Endodermal cell (in vitro differentiated cells): ENCODE measurements around the gene NRAP. TPM values are rescaled to one million over a fixed set of nuclear protein-coding genes. Genes with fewer than 3 reads are reported as not detected.

Experiments
- DNase-seq: peaks from one replicate; pipeline ENCODE4 v3.0.0-alpha.2; 2017
- H3K27ac ChIP-seq: 2 replicates; pipeline ENCODE4 v1.5.1; 2013; ENCODE audit warnings: mild to moderate bottlenecking, low read depth, low read length, moderate library complexity
- H3K27me3 ChIP-seq: 2 replicates; pipeline ENCODE4 v1.6.1; 2013; ENCODE audit warnings: mild to moderate bottlenecking, low read length, moderate library complexity; ENCODE audit not compliant: insufficient read depth, control insufficient read depth, poor library complexity, severe bottlenecking
- H3K36me3 ChIP-seq: 2 replicates; pipeline ENCODE4 v1.7.0; 2013; ENCODE audit warnings: mild to moderate bottlenecking, low read length, moderate library complexity; ENCODE audit not compliant: control insufficient read depth, insufficient read depth
- H3K4me1 ChIP-seq: one replicate; pipeline ENCODE4 v1.7.0; 2013; ENCODE audit warnings: low read length; ENCODE audit not compliant: control insufficient read depth, insufficient read depth
- H3K4me3 ChIP-seq: 2 replicates; pipeline ENCODE4 v1.5.1; 2013; ENCODE audit warnings: mild to moderate bottlenecking, low read length, moderate library complexity
- H3K9ac ChIP-seq: 2 replicates; pipeline ENCODE4 v1.6.1; 2013; ENCODE audit warnings: mild to moderate bottlenecking, low read length, moderate library complexity; ENCODE audit not compliant: poor library complexity, severe bottlenecking; ENCODE audit errors: extremely low read depth
- H3K9me3 ChIP-seq: 2 replicates; pipeline ENCODE4 v1.6.1; 2013; ENCODE audit warnings: mild to moderate bottlenecking, low read length, moderate library complexity; ENCODE audit not compliant: control insufficient read depth
- H3K27ac Mint-ChIP-seq: 2 replicates; pipeline ENCODE4 v1.8.0; 2020; ENCODE audit warnings: mixed read lengths
- H3K27me3 Mint-ChIP-seq: 2 replicates; pipeline ENCODE4 v1.8.0; 2021; ENCODE audit warnings: mild to moderate bottlenecking, mixed read lengths; ENCODE audit not compliant: insufficient read depth
- H3K36me3 Mint-ChIP-seq: 2 replicates; pipeline ENCODE4 v1.8.0; 2020; ENCODE audit warnings: low read depth, mixed read lengths
- H3K4me1 Mint-ChIP-seq: 2 replicates; pipeline ENCODE4 v1.8.0; 2020; ENCODE audit warnings: mixed read lengths
- H3K4me3 Mint-ChIP-seq: 2 replicates; pipeline ENCODE4 v1.8.0; 2020; ENCODE audit warnings: mild to moderate bottlenecking, moderate library complexity, mixed read lengths
- H3K9me3 Mint-ChIP-seq: 2 replicates; pipeline ENCODE4 v1.8.0; 2020; ENCODE audit warnings: mild to moderate bottlenecking, mixed read lengths
- CTCF ChIP-seq: fragments of 200-600 bp; sonication (generic); conservative IDR thresholded peaks from 2 replicates; pipeline ENCODE4 v1.5.0; 2021; ENCODE audit warnings: antibody characterized with exemption, mild to moderate bottlenecking
- WGBS, 2 experiments: methylation state at CpG; one replicate each; pipeline versions ENCODE4 v1.1.5 to v1.1.7; 2013; ENCODE audit warnings: missing lambda C conversion rate in 2 of 2, mixed read lengths in 1 of 2; ENCODE audit not compliant: insufficient coverage in 1 of 2, insufficient read length in 1 of 2; 5-methylcytosine and 5-hydroxymethylcytosine counted together
- total RNA-seq, 2 donors: library from RNA; stranded (reverse); fragmentation: NEBNext Ultra II Directional in 1 of 2; extraction: Animal tissue kit (Norgen Biotek cat#: 25700) in 1 of 2; gene quantifications; 2 replicates in 1 of 2; 3 replicates in 1 of 2; pipeline ENCODE4 v1.2.1, GENCODE V29; 2021

NRAP gene
- total RNA-seq, 2 donors from 2014 or later: 0.09 to 0.11 TPM

- Mint-ChIP-seq H3K36me3 (peaks cover 17% of the 10 kb centered on the region), H3K27ac (peak within 1 kb of the TSS; percentile 71), H3K4me1 (peaks cover 10% of the 10 kb centered on the region), H3K27me3 (peaks cover 22% of the 10 kb centered on the region), H3K4me3 (peak within 1 kb of the TSS; percentile 91), H3K9me3 (peaks cover 3% of the 10 kb centered on the region)
- peak within 1 kb of the TSS; percentile 97 for H3K4me3 ChIP-seq
- 0% methylated on average over 31 to 68 of the region's 68 CpGs for WGBS, 2 experiments
- peak within 1 kb of the TSS; percentile 6 for H3K27ac ChIP-seq
- peaks cover 3% of the 10 kb centered on the region for H3K36me3 ChIP-seq
- peak; percentile 51 for TF ChIP-seq CTCF
- peaks cover 4% of the 10 kb centered on the region for H3K27me3 ChIP-seq
- H3K9ac ChIP-seq: peak within 1 kb of the TSS; percentile 82
- H3K4me1 ChIP-seq: no peaks in the 10 kb centered on the region
- DNase-seq: peak; percentile 95
- H3K9me3 ChIP-seq: peaks cover 5% of the 10 kb centered on the region
These were observed 15.8 kb upstream of the NRAP start, which contains the start of gene CASP7 for GRCh38 chr10:113679463-113680189. Gene CASP7 (plus strand): TSS chr10:113679912. CDS start chr10:113697494, 17,582 bp downstream.

- Histone ChIP-seq H3K4me3 (no peak overlapping the region), H3K4me1 (no peaks in the 10 kb centered on the region), H3K36me3 (no peaks in the 10 kb centered on the region), H3K27ac (no peak overlapping the region), H3K27me3 (no peaks in the 10 kb centered on the region), H3K9ac (no peak overlapping the region), H3K9me3 (peaks cover 13% of the 10 kb centered on the region)
- TF ChIP-seq CTCF: no peak
- Mint-ChIP-seq H3K27me3 (peaks cover 10% of the 10 kb centered on the region), H3K9me3 (peaks cover 18% of the 10 kb centered on the region), H3K27ac (no peak overlapping the region), H3K4me1 (no peaks in the 10 kb centered on the region), H3K36me3 (no peaks in the 10 kb centered on the region), H3K4me3 (no peak overlapping the region)
- no peak for DNase-seq
- 80% methylated on average over 5 of the region's 5 CpGs; no CpG with 5 or more reads in 1 of the 2 experiments for WGBS, 2 experiments
These were observed 2.9 kb upstream of the NRAP start for GRCh38 chr10:113666682-113667252.

GRCh38 chr10:113665806-113666354 is 2.0 kb upstream of the NRAP start:
- peak; percentile 57 for DNase-seq
- no peak overlapping the region for H3K4me3 Mint-ChIP-seq

More at GRCh38 chr10:113665806-113666354, 2.0 kb upstream of the NRAP start:
- no peak overlapping the region for H3K4me3 ChIP-seq
- H3K27ac Mint-ChIP-seq: no peak overlapping the region
- TF ChIP-seq CTCF: no peak
- H3K4me1 Mint-ChIP-seq: no peaks in the 10 kb centered on the region
- H3K9me3 ChIP-seq: peaks cover 7% of the 10 kb centered on the region
- no peaks in the 10 kb centered on the region for H3K27me3 ChIP-seq
- no peak overlapping the region for H3K9ac ChIP-seq
- H3K36me3 ChIP-seq: no peaks in the 10 kb centered on the region
- no peaks in the 10 kb centered on the region for H3K4me1 ChIP-seq
- peaks cover 9% of the 10 kb centered on the region for H3K9me3 Mint-ChIP-seq
- no peak overlapping the region for H3K27ac ChIP-seq
- peaks cover 2% of the 10 kb centered on the region for H3K27me3 Mint-ChIP-seq
- no peaks in the 10 kb centered on the region for H3K36me3 Mint-ChIP-seq
- 88 to 89% methylated on average over 6 of the region's 6 CpGs for WGBS, 2 experiments
